Measurements from ENCODE around the gene DNAH3. TPM values are rescaled to one million over a fixed set of nuclear protein-coding genes. Genes with fewer than 3 reads are reported as not detected.

DNAH3 gene
- total RNA-seq, 1 experiment from 2014 or later: 0.90 TPM

DNA sequence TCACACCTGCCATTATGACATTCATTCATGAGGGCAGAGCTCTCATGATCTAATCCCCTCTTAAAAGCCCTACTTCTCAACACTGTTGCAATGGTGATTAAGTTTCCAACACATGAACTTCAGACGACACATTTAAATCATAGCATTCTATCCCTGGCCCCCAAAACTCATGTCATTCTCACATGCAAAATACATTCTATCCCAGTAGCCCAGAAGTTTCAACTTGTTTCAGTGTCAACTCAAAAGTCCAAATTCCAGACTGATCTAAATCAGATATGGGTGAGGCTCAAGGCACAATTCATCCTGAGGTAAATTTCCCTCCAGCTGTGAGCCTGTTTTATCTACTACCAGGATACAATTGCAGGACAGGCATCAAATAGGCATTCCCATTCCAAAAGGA lies 224.9 kb downstream of the DNAH3 start:
- no peak for DNase-seq
- no peak overlapping the region for H3K4me3 ChIP-seq (ENCODE audit: insufficient read depth, low read depth, low read length)
- H3K36me3 ChIP-seq (replicated peaks; ENCODE audit: control insufficient read depth, insufficient read depth, low read length): no peaks in the 10 kb centered on the region
- no peaks in the 10 kb centered on the region for H3K27me3 ChIP-seq (ENCODE audit: control insufficient read depth, insufficient read depth, low read length)

DNA sequence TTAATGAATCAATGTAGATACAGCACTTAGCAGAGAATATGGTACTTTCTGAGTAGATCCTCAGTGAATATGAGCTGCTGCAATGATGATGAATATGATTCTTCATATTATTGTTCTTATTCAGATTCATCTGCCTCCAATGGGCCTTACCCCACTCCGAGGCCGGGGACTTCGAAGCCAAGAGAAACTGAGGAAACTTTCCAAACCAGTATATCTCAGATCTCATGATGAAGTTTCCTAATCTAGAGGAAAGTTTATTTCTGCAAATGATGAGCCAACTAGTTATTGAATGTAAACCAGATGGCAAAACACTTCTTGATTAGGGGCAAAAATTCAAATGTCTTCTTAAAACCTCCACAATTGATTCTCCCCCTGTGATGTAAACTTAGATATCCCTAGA lies 226.8 kb downstream of the DNAH3 start:
- no peak for DNase-seq
- H3K36me3 ChIP-seq (replicated peaks; ENCODE audit: control insufficient read depth, insufficient read depth, low read length): no peaks in the 10 kb centered on the region

DNA sequence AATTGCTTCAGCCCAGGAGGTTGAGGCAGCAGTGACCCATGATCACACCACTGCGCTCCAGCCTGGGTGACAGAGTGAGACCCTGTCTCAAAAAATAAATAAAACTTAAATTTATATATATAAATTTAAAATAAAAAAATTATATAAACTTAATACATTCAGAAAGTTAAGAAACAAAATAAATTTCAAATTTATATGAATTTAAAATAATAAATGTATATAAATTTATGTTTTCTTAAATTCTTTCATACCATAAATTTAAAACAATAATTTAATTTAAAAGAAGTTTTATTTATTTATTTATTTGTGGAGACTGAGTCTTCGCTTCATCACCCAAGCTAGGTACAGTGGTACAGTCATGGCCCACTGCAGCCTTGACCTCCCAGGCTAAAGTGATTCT lies 229.8 kb downstream of the DNAH3 start:
- Histone ChIP-seq H3K36me3 (replicated peaks; ENCODE audit: control insufficient read depth, insufficient read depth, low read length) (no peaks in the 10 kb centered on the region), H3K4me3 (ENCODE audit: insufficient read depth, low read depth, low read length) (no peak overlapping the region), H3K27me3 (ENCODE audit: control insufficient read depth, insufficient read depth, low read length) (no peaks in the 10 kb centered on the region)
- no peak for DNase-seq

More for the DNA sequence above, 226.8 kb downstream of the DNAH3 start:
- H3K27me3 ChIP-seq (ENCODE audit: control insufficient read depth, insufficient read depth, low read length): no peaks in the 10 kb centered on the region
- no peak overlapping the region for H3K4me3 ChIP-seq (ENCODE audit: insufficient read depth, low read depth, low read length)

DNA sequence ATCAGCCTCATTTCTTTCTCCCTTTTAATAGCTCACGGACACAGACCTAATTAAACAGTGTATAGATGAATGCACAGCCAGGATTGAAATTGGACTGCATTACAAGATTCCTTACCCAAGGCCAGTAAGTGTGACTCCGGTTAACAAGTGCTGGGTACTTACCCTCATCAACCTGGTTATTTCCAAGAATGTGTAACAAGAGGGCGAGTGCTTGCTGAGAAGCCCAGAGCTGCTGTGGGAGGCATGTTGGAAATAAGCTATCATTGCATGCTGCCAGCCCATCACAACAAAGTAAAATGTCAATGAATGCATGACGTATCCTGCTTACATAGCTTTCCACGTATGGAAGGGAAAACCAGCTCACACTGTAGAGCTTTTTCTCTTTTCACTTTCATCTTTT lies 230.6 kb downstream of the DNAH3 start:
- DNase-seq: no peak
- H3K36me3 ChIP-seq (replicated peaks; ENCODE audit: control insufficient read depth, insufficient read depth, low read length): no peaks in the 10 kb centered on the region
- H3K27me3 ChIP-seq (ENCODE audit: control insufficient read depth, insufficient read depth, low read length): no peaks in the 10 kb centered on the region
- no peak overlapping the region for H3K4me3 ChIP-seq (ENCODE audit: insufficient read depth, low read depth, low read length)

DNA sequence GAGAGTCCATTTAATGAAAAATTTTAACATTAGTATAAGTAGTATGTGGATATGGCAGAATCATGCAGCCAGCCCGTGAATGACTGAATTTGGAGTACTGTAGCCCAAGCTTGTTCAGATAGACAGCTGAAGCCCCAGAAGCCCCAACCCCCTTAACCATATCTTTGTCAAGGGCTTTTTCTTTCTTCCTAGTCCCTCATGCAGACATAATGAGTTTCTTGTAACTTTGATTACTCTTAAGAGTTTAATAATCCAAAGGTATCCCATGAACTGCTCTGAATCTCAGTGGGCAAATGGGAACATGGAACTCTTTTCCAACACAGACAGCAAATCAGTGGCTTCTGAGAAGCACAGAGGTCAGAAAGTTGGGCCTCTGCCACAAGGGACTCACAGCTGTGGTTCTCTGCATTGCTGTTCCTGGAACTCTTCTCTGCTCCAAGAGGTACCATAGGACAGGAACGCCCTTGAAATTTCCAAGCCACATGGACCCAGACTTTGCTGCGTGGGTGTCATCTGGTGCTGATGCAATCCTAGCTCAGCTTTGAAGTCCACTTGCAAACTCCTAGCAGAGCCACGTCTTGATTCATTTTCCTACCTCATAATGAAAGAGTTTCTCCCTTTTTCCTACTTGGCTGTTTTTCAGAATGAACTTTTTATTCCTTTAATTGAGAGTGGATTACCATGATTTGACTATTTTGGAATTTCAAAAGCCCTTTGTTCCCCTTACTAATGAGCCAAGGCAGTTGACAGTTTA lies 232.0 kb downstream of the DNAH3 start:
- no peaks in the 10 kb centered on the region for H3K27me3 ChIP-seq (ENCODE audit: control insufficient read depth, insufficient read depth, low read length)
- no peak for DNase-seq
- H3K4me3 ChIP-seq (ENCODE audit: insufficient read depth, low read depth, low read length): no peak overlapping the region
- no peaks in the 10 kb centered on the region for H3K36me3 ChIP-seq (replicated peaks; ENCODE audit: control insufficient read depth, insufficient read depth, low read length)

DNA sequence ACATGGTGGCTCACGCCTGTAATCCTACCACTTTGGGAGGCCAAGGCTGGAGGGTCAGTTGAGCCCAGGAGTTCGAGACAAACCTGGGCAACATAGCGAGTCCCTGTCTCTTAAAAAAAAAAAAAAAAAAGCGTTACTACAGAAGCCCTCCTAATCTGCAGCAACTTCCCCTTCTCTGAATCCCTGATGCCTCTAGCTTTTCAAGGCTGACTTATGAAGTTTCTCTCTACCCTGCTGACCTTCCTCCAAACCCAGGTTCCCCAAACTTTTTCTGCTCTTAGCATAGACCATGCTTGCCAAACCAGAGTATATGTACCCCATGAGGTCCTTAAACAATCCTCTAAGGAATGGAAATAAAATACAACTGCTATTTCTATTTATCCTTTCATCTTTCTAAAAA lies 233.7 kb downstream of the DNAH3 start:
- Histone ChIP-seq H3K36me3 (replicated peaks; ENCODE audit: control insufficient read depth, insufficient read depth, low read length) (no peaks in the 10 kb centered on the region), H3K4me3 (ENCODE audit: insufficient read depth, low read depth, low read length) (no peak overlapping the region), H3K27me3 (ENCODE audit: control insufficient read depth, insufficient read depth, low read length) (no peaks in the 10 kb centered on the region)
- DNase-seq: no peak

DNA sequence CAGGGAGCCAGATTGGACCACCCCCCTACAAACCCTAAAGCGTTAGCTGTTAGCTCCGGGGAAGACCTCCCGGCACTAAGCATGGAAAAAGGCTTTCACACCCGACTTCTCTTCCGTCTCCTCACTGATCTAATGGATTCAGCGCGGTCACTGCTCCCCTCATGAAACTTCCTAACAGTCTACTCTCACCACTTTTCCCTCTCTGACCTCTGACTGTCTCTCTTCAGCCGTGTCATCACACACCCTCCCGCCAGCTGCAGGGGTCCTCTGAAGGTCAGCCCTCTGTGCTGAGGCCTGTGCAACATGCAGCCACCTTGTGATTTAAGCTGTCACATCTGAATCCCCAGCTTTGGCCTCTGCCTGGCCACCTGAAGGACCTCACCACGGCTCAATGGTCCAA lies 234.4 kb downstream of the DNAH3 start:
- Histone ChIP-seq H3K4me3 (ENCODE audit: insufficient read depth, low read depth, low read length) (no peak overlapping the region), H3K27me3 (ENCODE audit: control insufficient read depth, insufficient read depth, low read length) (no peaks in the 10 kb centered on the region), H3K36me3 (replicated peaks; ENCODE audit: control insufficient read depth, insufficient read depth, low read length) (no peaks in the 10 kb centered on the region)
- no peak for DNase-seq

DNA sequence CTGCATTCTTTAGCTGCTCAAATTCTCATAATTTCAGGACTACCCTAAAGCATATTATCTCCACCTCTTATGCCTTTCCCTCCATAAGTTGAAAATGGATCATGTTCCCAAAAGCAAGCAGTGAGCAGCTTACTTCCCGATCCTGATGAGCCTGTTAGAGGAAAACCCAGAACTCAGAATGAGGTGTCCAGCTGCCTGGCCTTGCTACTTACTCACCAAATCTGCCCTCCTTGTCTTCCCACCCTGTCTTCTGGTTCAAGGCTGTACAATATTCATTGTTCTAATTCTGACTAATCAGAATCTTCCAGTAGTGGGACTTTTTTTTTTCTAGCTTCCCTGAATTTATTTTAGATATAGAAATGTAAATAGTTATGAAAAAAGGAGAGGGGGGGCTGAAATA lies 239.3 kb downstream of the DNAH3 start:
- Histone ChIP-seq H3K4me3 (ENCODE audit: insufficient read depth, low read depth, low read length) (no peak overlapping the region), H3K27me3 (ENCODE audit: control insufficient read depth, insufficient read depth, low read length) (no peaks in the 10 kb centered on the region), H3K36me3 (replicated peaks; ENCODE audit: control insufficient read depth, insufficient read depth, low read length) (no peaks in the 10 kb centered on the region)
- no peak for DNase-seq

DNA sequence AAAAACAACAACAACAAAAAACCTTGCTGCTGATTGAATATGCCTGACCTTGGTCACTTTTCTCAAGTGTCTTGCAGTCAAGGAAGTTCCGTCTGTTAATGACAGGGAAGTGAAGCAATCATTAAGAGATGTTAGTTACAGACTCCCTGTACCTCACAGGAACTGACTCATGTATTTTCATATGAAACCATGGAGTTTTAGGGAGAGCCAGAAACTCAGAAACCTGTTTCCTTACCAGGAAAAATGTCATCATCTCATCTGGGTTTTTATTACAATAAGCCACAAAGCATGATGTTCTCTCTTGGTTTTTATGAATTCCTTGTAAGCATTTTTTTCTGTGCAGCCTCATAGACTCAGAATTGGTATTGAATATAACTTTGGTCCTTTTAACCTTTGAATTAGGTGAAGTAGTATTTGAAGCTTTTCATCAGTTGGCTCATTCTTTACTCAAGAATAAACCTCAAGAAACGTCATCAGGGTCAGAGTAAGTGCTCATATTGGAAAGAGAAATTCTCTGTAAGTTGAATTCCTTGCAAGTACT lies 239.8 kb downstream of the DNAH3 start:
- no peak overlapping the region for H3K4me3 ChIP-seq (ENCODE audit: insufficient read depth, low read depth, low read length)
- H3K36me3 ChIP-seq (replicated peaks; ENCODE audit: control insufficient read depth, insufficient read depth, low read length): no peaks in the 10 kb centered on the region
- no peak for DNase-seq
- no peaks in the 10 kb centered on the region for H3K27me3 ChIP-seq (ENCODE audit: control insufficient read depth, insufficient read depth, low read length)

DNA sequence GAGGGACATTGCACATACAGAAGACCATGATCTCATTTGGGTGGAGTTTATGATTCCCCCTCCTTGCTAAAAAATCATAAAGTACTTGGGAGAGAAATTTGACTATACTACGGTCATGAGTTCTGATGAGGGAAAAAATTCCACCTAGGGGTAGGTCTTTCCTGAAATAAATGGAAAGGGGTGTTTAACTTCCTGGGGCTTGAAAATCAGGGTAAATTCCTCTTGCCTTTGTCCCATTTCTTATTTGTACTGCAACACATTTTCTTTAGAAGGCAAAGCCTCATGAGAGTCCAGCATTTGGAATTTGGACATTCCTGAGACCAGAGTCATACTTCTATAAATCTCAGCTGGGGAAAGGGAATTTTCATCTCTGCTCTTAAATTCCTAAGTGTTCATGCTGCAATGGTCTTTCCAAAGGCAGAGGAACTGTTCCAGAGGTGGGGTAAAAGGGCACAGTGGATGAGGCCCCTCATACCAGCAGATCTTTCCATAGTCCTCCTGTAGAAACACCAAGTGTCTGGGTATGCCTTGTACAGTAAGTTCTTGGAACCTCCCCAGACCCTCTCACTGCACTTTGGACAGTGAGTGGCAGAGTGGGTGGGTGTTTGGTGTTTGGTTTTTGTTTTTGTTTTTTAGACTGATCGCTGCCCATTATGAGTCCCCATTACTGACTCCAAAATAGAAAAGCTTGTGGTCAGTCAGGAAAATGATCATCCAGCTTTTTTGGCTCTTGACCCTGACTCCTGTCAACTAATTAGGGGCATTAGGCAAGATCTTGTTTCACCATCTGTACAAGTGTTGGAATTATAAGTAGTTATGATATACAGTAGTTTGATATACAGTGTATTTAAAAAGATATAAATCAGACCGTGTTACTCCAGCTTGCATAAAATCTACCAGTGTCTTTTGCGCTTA lies 244.0 kb downstream of the DNAH3 start:
- no peak for DNase-seq
- no peaks in the 10 kb centered on the region for H3K36me3 ChIP-seq (replicated peaks; ENCODE audit: control insufficient read depth, insufficient read depth, low read length)
- no peak overlapping the region for H3K4me3 ChIP-seq (ENCODE audit: insufficient read depth, low read depth, low read length)
- no peaks in the 10 kb centered on the region for H3K27me3 ChIP-seq (ENCODE audit: control insufficient read depth, insufficient read depth, low read length)

DNA sequence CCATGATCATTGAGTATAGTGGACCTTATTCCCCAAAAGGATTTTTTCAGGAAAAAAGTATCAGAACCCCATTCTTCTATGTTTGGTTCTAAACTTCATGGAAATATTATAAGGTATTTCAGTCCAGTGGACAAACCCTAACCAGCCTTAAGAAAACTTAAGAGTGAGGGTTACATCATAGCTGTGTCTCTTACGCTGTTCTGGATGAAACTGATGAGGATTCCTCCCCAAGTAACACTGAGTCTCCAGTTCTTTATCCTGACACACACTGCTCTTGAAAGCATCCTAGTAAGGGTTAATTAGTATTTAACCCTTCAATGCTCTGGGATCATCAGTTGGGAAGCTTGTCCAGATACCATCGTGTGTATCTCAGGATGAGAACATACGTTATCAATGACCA lies 245.1 kb downstream of the DNAH3 start:
- Histone ChIP-seq H3K36me3 (replicated peaks; ENCODE audit: control insufficient read depth, insufficient read depth, low read length) (no peaks in the 10 kb centered on the region), H3K4me3 (ENCODE audit: insufficient read depth, low read depth, low read length) (no peak overlapping the region), H3K27me3 (ENCODE audit: control insufficient read depth, insufficient read depth, low read length) (no peaks in the 10 kb centered on the region)
- no peak for DNase-seq

DNA sequence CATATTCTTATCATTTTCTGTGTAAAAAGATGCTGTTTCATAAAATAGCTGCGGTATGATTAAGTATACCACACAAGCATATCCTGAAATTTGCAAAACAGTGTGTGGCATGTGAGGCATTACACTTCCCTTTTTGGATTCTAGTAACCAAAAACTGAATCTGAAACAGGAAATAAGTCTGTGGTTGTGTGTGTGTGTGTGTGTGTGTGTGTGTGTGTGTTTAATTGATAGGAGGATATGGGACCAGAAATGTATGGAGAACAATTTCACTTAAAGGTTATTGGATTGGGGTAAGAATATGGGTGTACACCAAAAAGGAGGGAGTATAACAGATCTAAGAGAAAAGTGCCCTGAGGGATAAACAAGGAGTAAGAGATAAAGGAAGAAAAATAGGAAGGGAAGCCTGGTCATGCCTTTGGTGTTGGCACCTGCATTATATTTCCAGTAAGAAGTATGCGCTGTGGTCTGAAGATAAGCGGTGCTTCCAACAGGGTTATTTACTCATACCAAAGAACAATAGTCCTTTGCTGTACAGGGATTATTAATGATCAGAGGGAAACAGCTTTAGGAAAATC lies 246.1 kb downstream of the DNAH3 start:
- H3K27me3 ChIP-seq (ENCODE audit: control insufficient read depth, insufficient read depth, low read length): no peaks in the 10 kb centered on the region
- no peaks in the 10 kb centered on the region for H3K36me3 ChIP-seq (replicated peaks; ENCODE audit: control insufficient read depth, insufficient read depth, low read length)
- DNase-seq: no peak
- no peak overlapping the region for H3K4me3 ChIP-seq (ENCODE audit: insufficient read depth, low read depth, low read length)

DNA sequence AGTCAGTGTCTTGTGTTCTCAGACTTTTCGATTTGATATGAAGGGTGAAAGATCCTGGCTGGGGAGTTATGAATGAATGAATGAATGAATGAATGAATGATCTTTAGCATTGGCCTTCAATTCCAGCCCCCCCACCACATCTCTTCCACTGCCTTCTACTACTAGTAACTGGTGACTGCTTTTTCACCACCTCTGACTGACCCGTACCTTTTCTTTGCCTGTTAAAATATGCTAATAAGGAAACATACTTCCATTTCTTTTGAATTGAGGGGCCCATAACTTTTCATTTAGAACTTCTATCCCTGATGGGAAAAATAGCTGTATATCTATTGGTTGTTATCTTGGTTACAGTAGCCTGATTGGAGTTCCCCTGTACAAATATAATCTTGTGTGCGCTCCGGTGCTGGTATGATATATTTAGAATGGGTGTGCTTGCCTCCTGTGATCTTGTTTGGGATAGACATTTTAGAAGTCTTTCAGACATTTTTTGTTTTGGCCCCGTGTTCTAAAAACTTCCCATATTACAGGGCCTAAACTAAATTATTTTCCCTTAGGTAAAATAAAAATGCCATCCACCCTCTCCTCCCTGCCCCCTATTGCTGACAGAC lies 246.6 kb downstream of the DNAH3 start:
- no peak for DNase-seq
- Histone ChIP-seq H3K36me3 (replicated peaks; ENCODE audit: control insufficient read depth, insufficient read depth, low read length) (no peaks in the 10 kb centered on the region), H3K27me3 (ENCODE audit: control insufficient read depth, insufficient read depth, low read length) (no peaks in the 10 kb centered on the region), H3K4me3 (ENCODE audit: insufficient read depth, low read depth, low read length) (no peak overlapping the region)

DNA sequence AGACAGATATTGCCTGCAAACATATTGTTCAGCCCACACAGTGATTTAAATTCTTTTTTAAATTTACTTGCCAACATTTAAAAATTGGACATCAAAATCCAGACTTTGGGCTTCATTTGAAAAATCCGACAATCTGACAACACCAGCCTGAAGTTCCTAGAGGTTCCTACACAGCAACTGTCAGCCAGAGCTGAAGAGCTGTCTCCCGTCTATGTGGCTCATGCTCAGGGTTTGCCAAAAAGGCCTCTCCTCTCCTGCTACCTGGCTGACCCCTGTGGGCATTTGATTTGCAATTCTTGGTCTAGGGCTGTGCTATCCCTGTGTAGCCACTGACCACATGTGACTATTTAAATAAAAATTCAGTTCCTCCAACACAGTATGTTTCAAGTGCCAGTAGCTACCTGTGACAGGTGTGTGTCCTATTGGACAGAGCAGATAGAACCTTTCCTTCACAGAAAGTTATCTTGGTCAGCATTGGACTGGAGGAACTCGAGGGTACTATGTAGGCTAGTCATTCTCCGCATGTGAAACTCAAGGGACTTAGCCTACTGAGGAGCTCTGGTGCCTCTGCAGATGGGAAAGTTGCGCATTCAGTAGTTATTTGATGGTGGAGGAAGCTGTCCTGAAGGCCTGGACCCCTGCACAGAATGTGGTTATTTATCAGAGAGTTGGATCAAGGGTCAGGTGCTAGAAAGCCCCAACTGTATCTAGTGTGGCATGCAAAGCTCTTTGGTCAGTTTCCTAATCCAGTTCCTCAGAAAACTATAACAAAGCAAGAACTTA lies 247.3 kb downstream of the DNAH3 start:
- no peaks in the 10 kb centered on the region for H3K27me3 ChIP-seq (ENCODE audit: control insufficient read depth, insufficient read depth, low read length)
- H3K4me3 ChIP-seq (ENCODE audit: insufficient read depth, low read depth, low read length): no peak overlapping the region
- no peaks in the 10 kb centered on the region for H3K36me3 ChIP-seq (replicated peaks; ENCODE audit: control insufficient read depth, insufficient read depth, low read length)
- no peak for DNase-seq

Data from H7 (cell line).